Neural crest cell (in vitro differentiated cells): Measurements from ENCODE around the gene TENM3. TPM values are rescaled to one million over a fixed set of nuclear protein-coding genes. Genes with fewer than 3 reads are reported as not detected.

Source experiments
- DNase-seq: peaks from one replicate; pipeline ENCODE4 v3.0.0; 2021; ENCODE audit warnings: low read depth, mixed read lengths, low spot score
- H3K27ac Mint-ChIP-seq: one replicate; pipeline ENCODE4 v1.8.0; 2021; ENCODE audit warnings: mild to moderate bottlenecking, mixed read lengths; ENCODE audit not compliant: unreplicated experiment
- H3K27me3 Mint-ChIP-seq: 2 replicates; pipeline ENCODE4 v1.8.0; 2021; ENCODE audit warnings: low read depth, mild to moderate bottlenecking, mixed read lengths
- H3K36me3 Mint-ChIP-seq: 2 replicates; pipeline ENCODE4 v1.8.0; 2021; ENCODE audit warnings: low read depth, mild to moderate bottlenecking, mixed read lengths
- H3K4me1 Mint-ChIP-seq: 2 replicates; pipeline ENCODE4 v1.8.0; 2021; ENCODE audit warnings: mixed read lengths
- H3K4me3 Mint-ChIP-seq: one replicate; pipeline ENCODE4 v1.8.0; 2021; ENCODE audit warnings: mild to moderate bottlenecking, mixed read lengths
- H3K9me3 Mint-ChIP-seq: 2 replicates; pipeline ENCODE4 v1.8.0; 2021; ENCODE audit warnings: mixed read lengths
- CTCF ChIP-seq: fragments of 200-600 bp; sonication (generic); conservative IDR thresholded peaks from 2 replicates; pipeline ENCODE4 v1.5.0; 2021; ENCODE audit warnings: antibody characterized with exemption, mild to moderate bottlenecking
- total RNA-seq: library from RNA; stranded (reverse); gene quantifications from 2 replicates; pipeline ENCODE4 v1.2.1, GENCODE V29; 2021

Gene TENM3
- total RNA-seq, 1 donor from 2014 or later, result 43.9 TPM

- no peaks in the 10 kb centered on the region for H3K27me3 Mint-ChIP-seq
- DNase-seq, result no peak
- peaks cover 43% of the 10 kb centered on the region for H3K4me1 Mint-ChIP-seq
- H3K4me3 Mint-ChIP-seq, result no peak overlapping the region
- H3K36me3 Mint-ChIP-seq, result peaks cover 34% of the 10 kb centered on the region
- peaks cover 6% of the 10 kb centered on the region for H3K9me3 Mint-ChIP-seq
- no peak for TF ChIP-seq CTCF
- no peak overlapping the region for H3K27ac Mint-ChIP-seq
These were observed 556.5 kb downstream of the TENM3 start for GRCh38 chr4:182799515-182800215.

DNA sequence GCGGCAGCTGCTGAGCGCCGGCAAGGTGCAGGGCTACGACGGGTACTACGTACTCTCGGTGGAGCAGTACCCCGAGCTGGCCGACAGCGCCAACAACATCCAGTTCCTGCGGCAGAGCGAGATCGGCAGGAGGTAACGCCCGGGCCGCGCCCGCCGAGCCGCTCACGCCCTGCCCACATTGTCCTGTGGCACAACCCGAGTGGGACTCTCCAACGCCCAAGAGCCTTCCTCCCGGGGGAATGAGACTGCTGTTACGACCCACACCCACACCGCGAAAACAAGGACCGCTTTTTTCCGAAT lies 557.0 kb downstream of the TENM3 start:
- H3K27me3 Mint-ChIP-seq, result no peaks in the 10 kb centered on the region
- no peak overlapping the region for H3K27ac Mint-ChIP-seq
- no peak overlapping the region for H3K4me3 Mint-ChIP-seq
- TF ChIP-seq CTCF, result no peak
- H3K4me1 Mint-ChIP-seq, result peaks cover 41% of the 10 kb centered on the region
- H3K36me3 Mint-ChIP-seq, result peaks cover 29% of the 10 kb centered on the region
- peaks cover 5% of the 10 kb centered on the region for H3K9me3 Mint-ChIP-seq
- DNase-seq, result no peak

- H3K4me1 Mint-ChIP-seq, result peaks cover 42% of the 10 kb centered on the region
- H3K27ac Mint-ChIP-seq, result no peak overlapping the region
- H3K27me3 Mint-ChIP-seq, result peaks cover 2% of the 10 kb centered on the region
- no peak for DNase-seq
- TF ChIP-seq CTCF, result no peak
- H3K36me3 Mint-ChIP-seq, result peaks cover 24% of the 10 kb centered on the region
- H3K4me3 Mint-ChIP-seq, result no peak overlapping the region
- peaks cover 5% of the 10 kb centered on the region for H3K9me3 Mint-ChIP-seq
These were observed 558.4 kb downstream of the TENM3 start for GRCh38 chr4:182801636-182802035.

DNA sequence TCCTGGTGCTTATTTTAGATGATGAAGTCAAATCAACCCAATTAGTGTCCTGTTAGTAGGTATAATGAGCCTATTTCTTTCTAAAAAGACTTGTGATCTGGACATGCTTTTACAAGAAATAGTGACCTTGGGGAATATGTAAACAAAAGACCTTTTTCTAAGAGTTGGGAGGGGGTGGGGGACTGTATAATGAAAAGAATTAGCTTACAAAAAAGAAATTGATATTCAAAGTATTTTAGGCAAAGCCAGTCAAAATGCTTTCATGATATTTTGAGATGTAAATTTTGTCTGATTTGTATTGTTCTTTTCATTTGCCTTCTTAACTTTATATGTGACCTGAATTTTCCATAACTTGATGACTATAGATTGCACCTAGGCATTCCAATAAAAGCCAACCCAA lies 559.4 kb downstream of the TENM3 start:
- Mint-ChIP-seq H3K27me3 (peaks cover 3% of the 10 kb centered on the region), H3K27ac (no peak overlapping the region), H3K9me3 (peaks cover 5% of the 10 kb centered on the region), H3K36me3 (peaks cover 22% of the 10 kb centered on the region), H3K4me1 (peaks cover 43% of the 10 kb centered on the region), H3K4me3 (no peak overlapping the region)
- TF ChIP-seq CTCF, result no peak
- no peak for DNase-seq

- peaks cover 43% of the 10 kb centered on the region for H3K4me1 Mint-ChIP-seq
- peaks cover 22% of the 10 kb centered on the region for H3K36me3 Mint-ChIP-seq
- peaks cover 5% of the 10 kb centered on the region for H3K9me3 Mint-ChIP-seq
- no peak for DNase-seq
- no peak for TF ChIP-seq CTCF
- H3K27me3 Mint-ChIP-seq, result peaks cover 3% of the 10 kb centered on the region
- H3K27ac Mint-ChIP-seq, result no peak overlapping the region
- H3K4me3 Mint-ChIP-seq, result no peak overlapping the region
These were observed 560.0 kb downstream of the TENM3 start for GRCh38 chr4:182803235-182803634.
